ENCODE measurements around the gene E2F4. TPM values are rescaled to one million over a fixed set of nuclear protein-coding genes. Genes with fewer than 3 reads are reported as not detected.

E2F4 gene
- total and polyA plus RNA-seq, 10 of the 15 experiments (the other 5 are each of a cell fraction or from before 2014, with no cell fraction given), result 11.7 to 132 (median 95.9) TPM

- no peaks in the 10 kb centered on the region for H3K9me3 ChIP-seq (replicated peaks; ENCODE audit: control insufficient read depth, insufficient read depth, low read length)
- H4K20me1 ChIP-seq (ENCODE audit: control insufficient read depth, insufficient read depth), result no peaks in the 10 kb centered on the region
- peaks cover 7% of the 10 kb centered on the region; the same call in 1 of the 2 replicates for H3K4me1 ChIP-seq (ENCODE audit: control insufficient read depth, insufficient read depth, low read length)
- no peak overlapping the region for H3K9ac ChIP-seq (ENCODE audit: control insufficient read depth, insufficient read depth, low read length)
- DNase-seq (ENCODE audit: low read depth, low spot score) (no peak), ATAC-seq (no peak), FAIRE-seq (no peak)
- H3K79me2 ChIP-seq (ENCODE audit: control insufficient read depth, insufficient read depth, low read length), result peaks cover 18% of the 10 kb centered on the region
- SMC1A ChIA-PET (ENCODE audit: uncharacterized antibody, unreplicated experiment), result no interaction called here
- WGBS (ENCODE audit: insufficient coverage, insufficient replicate concordance, low lambda C conversion rate, missing lambda C conversion rate), result 95% methylated on average over 12 of the region's 12 CpGs
- in situ Hi-C loops (cut with MboI) (no loop called here), intact Hi-C loops (cut with micrococcal nuclease; ENCODE audit: unreplicated experiment) (no loop called here)
- POLR2A ChIA-PET, result interaction anchor here (0.5 kb wide), 1 partner anchor 147 kb away, joined by 11 read pairs; no protein-coding TSS in a partner anchor
- TF ChIP-seq POLR2AphosphoS5 (IDR thresholded peaks at IDR 0.05; ENCODE audit: low read length), result peak; percentile 46
- no peak for TF ChIP-seq SMARCA5 (IDR thresholded peaks at IDR 0.05)
- TF ChIP-seq NR2C1 (IDR thresholded peaks at IDR 0.05), result no peak
- no peak for TF ChIP-seq SPI1 (IDR thresholded peaks at IDR 0.05; ENCODE audit: borderline replicate concordance, insufficient read depth, low read depth, low read length)
- peak; percentile 42; the same call in 1 of the 2 replicates for TF ChIP-seq POLR2AphosphoS2 (IDR thresholded peaks at IDR 0.05; ENCODE audit: low read depth, low read length)
- TF ChIP-seq POLR2A (IDR thresholded peaks at IDR 0.05; ENCODE audit: low read depth, low read length), result peak; percentile 14; the same call in 1 of the 2 replicates
- H3K4me3 ChIP-seq, result no peak overlapping the region
- CTCF ChIA-PET, result interaction anchor here (1.2 to 2.0 kb wide), 2 partner anchors 16 to 76 kb away, joined by 3 to 7 read pairs; partner anchors contain the start of gene FHOD1
- RAD21 ChIA-PET (ENCODE audit: unreplicated experiment), result no interaction called here
- no TSS peak for BruUV-seq (replicated peaks)
- no peak overlapping the region for H3K4me2 ChIP-seq (ENCODE audit: control insufficient read depth, insufficient read depth)
- peaks cover 19 to 38% of the 10 kb centered on the region in 2 experiments; a peak in 3 of 4 replicates for H3K36me3 ChIP-seq (ENCODE audit: control insufficient read depth in 2 of 2, insufficient read depth in 2 of 2, low read length in 1 of 2)
- no peak overlapping the region for H3K27ac ChIP-seq (ENCODE audit: control insufficient read depth, insufficient read depth)
- no peak overlapping the region for H2AFZ ChIP-seq (ENCODE audit: control insufficient read depth, low read depth, low read length)
- no peaks in the 10 kb centered on the region for H3K27me3 ChIP-seq (replicated peaks in 1 of 2; ENCODE audit: control insufficient read depth in 2 of 2, insufficient read depth in 2 of 2, low read length in 1 of 2)
Measured at GRCh38 chr16:67230809-67231660, 39.1 kb downstream of the E2F4 start.

DNA sequence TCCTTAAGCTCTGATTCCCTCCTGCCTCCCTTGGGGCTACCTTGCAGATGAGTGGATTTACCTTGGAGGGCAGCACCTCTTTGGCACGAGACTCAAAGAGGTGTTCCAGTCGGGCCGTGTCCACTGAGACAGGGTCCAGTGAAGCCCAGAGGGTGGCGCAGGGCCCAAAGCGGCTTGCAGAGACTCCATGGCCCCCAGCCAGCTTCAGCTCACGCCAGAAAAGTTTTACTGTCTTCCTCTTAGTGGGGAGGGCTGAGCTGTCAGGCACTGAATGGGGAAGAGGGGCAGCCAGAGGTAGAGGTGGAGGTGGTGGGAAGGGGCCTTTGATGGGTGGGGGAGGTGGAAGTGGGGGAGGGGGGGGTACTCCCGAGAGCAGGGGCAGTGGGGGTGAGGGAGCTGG is 41.6 kb downstream of the E2F4 start:
- ATAC-seq, result no peak
- SMC1A ChIA-PET (ENCODE audit: uncharacterized antibody, unreplicated experiment), result interaction anchor here (1.9 kb wide), 1 partner anchor 11 kb away, joined by 6 read pairs; no protein-coding TSS in a partner anchor
- BruUV-seq (replicated peaks), result no TSS peak
- no peak overlapping the region for H3K9ac ChIP-seq (ENCODE audit: control insufficient read depth, insufficient read depth, low read length)
- no peak overlapping the region for H3K27ac ChIP-seq (ENCODE audit: control insufficient read depth, insufficient read depth)
- WGBS (ENCODE audit: insufficient coverage, insufficient replicate concordance, low lambda C conversion rate, missing lambda C conversion rate), result 74% methylated on average over 7 of the region's 7 CpGs
- H3K4me1 ChIP-seq (ENCODE audit: control insufficient read depth, insufficient read depth, low read length), result no peaks in the 10 kb centered on the region
- H3K4me3 ChIP-seq, result no peak overlapping the region
- no peak for FAIRE-seq
- no peaks in the 10 kb centered on the region for H3K9me3 ChIP-seq (replicated peaks; ENCODE audit: control insufficient read depth, insufficient read depth, low read length)
- H3K27me3 ChIP-seq (replicated peaks in 1 of 2; ENCODE audit: control insufficient read depth in 2 of 2, insufficient read depth in 2 of 2, low read length in 1 of 2), result no peaks in the 10 kb centered on the region
- POLR2A ChIA-PET, result no interaction called here
- peaks cover 34 to 56% of the 10 kb centered on the region in 2 experiments; a peak in 3 of 4 replicates for H3K36me3 ChIP-seq (ENCODE audit: control insufficient read depth in 2 of 2, insufficient read depth in 2 of 2, low read length in 1 of 2)
- H4K20me1 ChIP-seq (ENCODE audit: control insufficient read depth, insufficient read depth), result no peaks in the 10 kb centered on the region
- RAD21 ChIA-PET (ENCODE audit: unreplicated experiment), result no interaction called here
- no peaks in the 10 kb centered on the region for H3K79me2 ChIP-seq (ENCODE audit: control insufficient read depth, insufficient read depth, low read length)
- CTCF ChIA-PET, result no interaction called here
- H2AFZ ChIP-seq (ENCODE audit: control insufficient read depth, low read depth, low read length), result no peak overlapping the region
- H3K4me2 ChIP-seq (ENCODE audit: control insufficient read depth, insufficient read depth), result no peak overlapping the region
- intact Hi-C loops (cut with micrococcal nuclease; ENCODE audit: unreplicated experiment) (no loop called here), in situ Hi-C loops (cut with MboI) (no loop called here)
- no peak for DNase-seq (ENCODE audit: low read depth, low spot score)
- TF ChIP-seq NKRF (conservative IDR thresholded peaks at IDR 0.05) (no peak), GATAD2B (conservative IDR thresholded peaks at IDR 0.05; ENCODE audit: low read depth) (no peak), CREM (IDR thresholded peaks at IDR 0.05; ENCODE audit: low read depth) (no peak), ZBED1 (IDR thresholded peaks at IDR 0.05; ENCODE audit: borderline replicate concordance) (no peak), HDAC2 (IDR thresholded peaks at IDR 0.05) (no peak), ZNF592 (IDR thresholded peaks at IDR 0.05) (no peak)
